GM12878 (cell line): Measurements from ENCODE around the gene NAV2. TPM values are rescaled to one million over a fixed set of nuclear protein-coding genes. Genes with fewer than 3 reads are reported as not detected.

ENCODE experiments used
- ATAC-seq: fragments of 200-7000 bp; cut with Tn5 transposase; 3 replicates; pipeline ENCODE4 v1.9.1; 2020; ENCODE audit warnings: mild to moderate bottlenecking, moderate library complexity
- BruUV-seq: library from RNA; stranded (reverse); fragments of 400-500 nt; replicated peaks from 2 replicates; lab custom pipeline; 2021; lab: Mats Ljungman, UMichigan
- CTCF ChIA-PET: fragments of 300-600 bp; sonication (Branson Sonifier 250); formaldehyde crosslinking; extraction: SDS; loops from one replicate; lab custom pipeline; 2021; ENCODE audit warnings: inconsistent platforms; lab: Yijun Ruan, JAX
- POLR2A ChIA-PET: fragments of 350-600 bp; formaldehyde crosslinking; extraction: SDS; loops from one replicate; lab custom pipeline; 2021; ENCODE audit warnings: inconsistent platforms; lab: Charles Lee
- RAD21 ChIA-PET: fragments of 300-600 bp; sonication (Branson Sonifier 250); formaldehyde crosslinking; loops from one replicate; lab custom pipeline; 2023; ENCODE audit warnings: antibody characterized with exemption; ENCODE audit not compliant: unreplicated experiment; lab: Charles Lee
- SMC1A ChIA-PET: fragments of 300-600 bp; sonication (Branson Sonifier 250); formaldehyde crosslinking; loops from one replicate; lab custom pipeline; 2023; ENCODE audit not compliant: unreplicated experiment, uncharacterized antibody; lab: Charles Lee
- DNase-seq: peaks from one replicate; pipeline ENCODE4 v3.0.0-alpha.2; 2011; ENCODE audit warnings: low read depth, low spot score
- FAIRE-seq: peaks from 3 replicates; lab custom pipeline; 2011; peaks lifted over from hg19 to GRCh38; lab: Jason Lieb, UNC
- H2AFZ ChIP-seq: 2 replicates; pipeline ENCODE4 v1.6.0; 2011; ENCODE audit warnings: low read depth, low read length, control low read depth; ENCODE audit not compliant: control insufficient read depth
- H3K27ac ChIP-seq: 2 replicates; pipeline ENCODE4 v1.5.1; 2011; ENCODE audit warnings: control low read depth; ENCODE audit not compliant: control insufficient read depth, insufficient read depth
- H3K27me3 ChIP-seq, 2 experiments: replicated peaks in 1 of 2; 2 replicates each; pipeline versions ENCODE4 v1.6.0 to v1.6.1; 2011; ENCODE audit warnings: low read length in 1 of 2; ENCODE audit not compliant: control insufficient read depth in 2 of 2, insufficient read depth in 2 of 2
- H3K36me3 ChIP-seq, 2 experiments: 2 replicates each; pipeline ENCODE4 v1.5.1; 2011; ENCODE audit warnings: low read length in 1 of 2; ENCODE audit not compliant: control insufficient read depth in 2 of 2, insufficient read depth in 2 of 2
- H3K4me1 ChIP-seq: 2 replicates; pipeline ENCODE4 v1.6.1; 2011; ENCODE audit warnings: mild to moderate bottlenecking, low read length, moderate library complexity, mixed read lengths; ENCODE audit not compliant: control insufficient read depth, insufficient read depth
- H3K4me2 ChIP-seq: 2 replicates; pipeline ENCODE4 v1.6.0; 2011; ENCODE audit warnings: control low read depth; ENCODE audit not compliant: control insufficient read depth, insufficient read depth
- H3K4me3 ChIP-seq: fragments of 200-600 bp; sonication (generic); 2 replicates; pipeline ENCODE4 v1.5.1; 2016
- H3K79me2 ChIP-seq: 2 replicates; pipeline ENCODE4 v1.6.0; 2011; ENCODE audit warnings: low read length; ENCODE audit not compliant: control insufficient read depth, insufficient read depth
- H3K9ac ChIP-seq: 2 replicates; pipeline ENCODE4 v1.8.0; 2011; ENCODE audit warnings: low read length, control low read depth, mixed read lengths; ENCODE audit not compliant: control insufficient read depth, insufficient read depth
- H3K9me3 ChIP-seq: replicated peaks from 3 replicates; pipeline ENCODE4 v1.5.1; 2011; ENCODE audit warnings: mild to moderate bottlenecking, low read length; ENCODE audit not compliant: control insufficient read depth, insufficient read depth
- H4K20me1 ChIP-seq: 2 replicates; pipeline ENCODE4 v1.6.0; 2011; ENCODE audit not compliant: control insufficient read depth, insufficient read depth
- CHD2 ChIP-seq: IDR thresholded peaks from 2 replicates; pipeline ENCODE4 v1.6.1; 2011; ENCODE audit warnings: low read depth, low read length, improper control_type of control experiment, borderline replicate concordance
- CHD4 ChIP-seq: fragments of 200-600 bp; sonication (generic); IDR thresholded peaks from 2 replicates; pipeline ENCODE4 v1.6.1; 2016; ENCODE audit warnings: mild to moderate bottlenecking
- GABPA ChIP-seq: IDR thresholded peaks from 2 replicates; pipeline ENCODE4 v1.6.1; 2014; ENCODE audit warnings: antibody characterized with exemption, low read depth, mild to moderate bottlenecking, inconsistent platforms
- HDAC6 ChIP-seq: fragments of 200-600 bp; sonication (generic); IDR thresholded peaks from one replicate; pipeline ENCODE4 v1.8.0; 2017; ENCODE audit warnings: antibody characterized with exemption; ENCODE audit not compliant: unreplicated experiment
- MEF2B ChIP-seq: fragments of 450-650 bp; IDR thresholded peaks from 2 replicates; pipeline ENCODE4 v1.6.1; 2018; ENCODE audit warnings: mild to moderate bottlenecking, moderate library complexity; ENCODE audit not compliant: partially characterized antibody, poor library complexity, severe bottlenecking
- MTA2 ChIP-seq: fragments of 450-650 bp; IDR thresholded peaks from 2 replicates; pipeline ENCODE4 v1.6.1; 2016; ENCODE audit warnings: low read depth, mild to moderate bottlenecking, moderate library complexity
- MTA3 ChIP-seq: IDR thresholded peaks from 2 replicates; pipeline ENCODE4 v1.6.1; 2012; ENCODE audit warnings: low read length, inconsistent platforms, borderline replicate concordance
- POLR2AphosphoS2 ChIP-seq: IDR thresholded peaks from 2 replicates; pipeline ENCODE4 v1.6.1; 2011; ENCODE audit warnings: low read depth, mild to moderate bottlenecking, low read length, improper control_type of control experiment, moderate library complexity
- ZNF207 ChIP-seq: fragments of 450-650 bp; IDR thresholded peaks from 2 replicates; pipeline ENCODE4 v1.6.1; 2014; ENCODE audit warnings: antibody characterized with exemption, mild to moderate bottlenecking, borderline replicate concordance
- WGBS: methylation state at CpG from one replicate; pipeline ENCODE4 v1.1.6; 2016; ENCODE audit warnings: low lambda C conversion rate; ENCODE audit not compliant: insufficient replicate concordance, insufficient coverage; ENCODE audit errors: missing lambda C conversion rate; 5-methylcytosine and 5-hydroxymethylcytosine counted together
- in situ Hi-C: fragments of 300-500 bp; cut with MboI; formaldehyde crosslinking; loops from 9 replicates; pipeline ENCODE4 v1.14.3; 2018; ENCODE audit warnings: mixed read lengths
- intact Hi-C: fragments of 100-400 bp; cut with micrococcal nuclease; formaldehyde crosslinking; loops from one replicate; pipeline ENCODE4 v1.14.2; 2022; ENCODE audit not compliant: unreplicated experiment
- polyA plus RNA-seq, 11 experiments: library from polyadenylated mRNA; depleted of rRNA in 4 of 11; unstranded in 6 of 11; stranded (reverse) in 5 of 11; fragments of >200 nt; fragmentation: Nextera tagmentation in 4 of 11; fragmentation: Illumina TruSeq in 1 of 11; extraction: Ambion mirVana in 4 of 11; extraction: Trizol in 1 of 11; gene quantifications; 1 replicate in 1 of 11; 2 replicates in 10 of 11; pipeline versions ENCODE4 v1.2.1 to v1.2.3, GENCODE V29; 2011 to 2016; ENCODE audit warnings: inconsistent platforms in 2 of 11, missing spikeins in 2 of 11, low read depth in 1 of 11
- total RNA-seq, 4 experiments: library from RNA; depleted of rRNA in 3 of 4; stranded (reverse); fragments of >200 nt in 3 of 4; fragmentation: Illumina TruSeq in 1 of 4; extraction: Trizol in 1 of 4; gene quantifications; 2 replicates each; pipeline versions ENCODE4 v1.2.1 to v1.2.3, GENCODE V29; 2013 to 2021
- TF ChIP-seq, protein P1 (sequence below): fragments of 450-650 bp; IDR thresholded peaks from 2 replicates; pipeline ENCODE4 v1.6.1; 2014; ENCODE audit warnings: mild to moderate bottlenecking

Gene NAV2
- total and polyA plus RNA-seq, 10 of the 15 experiments (the other 5 are each of a cell fraction or from before 2014, with no cell fraction given): 0.35 to 6.1 (median 1.1) TPM

DNA sequence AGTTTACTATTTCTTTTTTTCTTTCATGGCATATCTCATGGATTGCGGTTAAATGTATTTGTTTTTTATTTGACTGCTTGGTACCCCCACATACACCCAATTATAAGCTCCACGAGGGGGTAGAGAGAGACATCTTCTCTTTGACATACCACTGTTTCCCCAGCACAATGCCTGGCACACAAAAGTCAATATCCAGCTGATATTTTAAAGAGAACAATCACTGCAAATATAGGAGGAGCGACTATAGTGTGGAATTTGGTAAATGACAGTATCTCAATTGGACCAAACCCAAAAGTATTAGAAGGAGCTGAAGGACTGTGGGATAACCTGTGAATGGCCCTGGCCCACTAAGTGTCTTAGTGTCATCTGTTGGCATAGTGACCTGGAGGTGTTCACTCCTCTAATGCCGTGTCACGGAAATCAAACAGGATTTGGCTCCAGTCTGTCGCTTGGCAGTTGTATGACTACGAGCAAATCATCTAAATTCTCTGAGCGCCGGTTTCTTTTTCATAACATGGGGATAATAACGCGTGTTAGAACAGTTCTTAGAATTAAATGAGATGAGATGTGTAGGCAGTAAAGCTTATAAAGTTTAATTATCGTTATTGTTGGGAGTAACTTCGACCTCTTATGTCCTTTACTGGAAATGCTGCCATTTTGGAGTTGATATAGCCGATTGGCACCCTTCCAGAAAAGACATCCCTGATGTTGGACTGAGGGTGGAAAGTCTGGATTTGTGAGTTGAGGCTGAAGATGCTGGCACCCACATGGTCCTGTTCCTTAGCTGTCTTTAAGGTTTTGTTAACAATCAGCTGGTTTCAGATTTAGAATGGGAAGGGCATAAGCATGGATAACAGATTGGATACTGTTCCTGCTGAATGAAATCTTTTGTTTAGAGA, 303.1 kb downstream of the NAV2 start:
- TF ChIP-seq HDAC6 (no peak), MTA3 (no peak), MEF2B (no peak), CHD2 (no peak), MTA2 (no peak), GABPA (no peak), POLR2AphosphoS2 (no peak), ZNF207 (no peak), CHD4 (no peak)
- TF ChIP-seq, protein P1, sequence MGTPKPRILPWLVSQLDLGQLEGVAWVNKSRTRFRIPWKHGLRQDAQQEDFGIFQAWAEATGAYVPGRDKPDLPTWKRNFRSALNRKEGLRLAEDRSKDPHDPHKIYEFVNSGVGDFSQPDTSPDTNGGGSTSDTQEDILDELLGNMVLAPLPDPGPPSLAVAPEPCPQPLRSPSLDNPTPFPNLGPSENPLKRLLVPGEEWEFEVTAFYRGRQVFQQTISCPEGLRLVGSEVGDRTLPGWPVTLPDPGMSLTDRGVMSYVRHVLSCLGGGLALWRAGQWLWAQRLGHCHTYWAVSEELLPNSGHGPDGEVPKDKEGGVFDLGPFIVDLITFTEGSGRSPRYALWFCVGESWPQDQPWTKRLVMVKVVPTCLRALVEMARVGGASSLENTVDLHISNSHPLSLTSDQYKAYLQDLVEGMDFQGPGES: no peak
- TF ChIP-seq, all 136 proteins: peak for 0
- RAD21 ChIA-PET: no interaction called here
- H3K79me2 ChIP-seq: no peaks in the 10 kb centered on the region
- DNase-seq: no peak
- BruUV-seq: no TSS peak
- H3K36me3 ChIP-seq: no peaks in the 10 kb centered on the region
- no peaks in the 10 kb centered on the region for H3K4me1 ChIP-seq
- H3K4me3 ChIP-seq: no peak overlapping the region
- SMC1A ChIA-PET: no interaction called here
- ATAC-seq: no peak
- CTCF ChIA-PET: interaction anchor here (0.5 to 0.6 kb wide), 2 partner anchors 14 to 640 kb away, joined by 3 to 6 read pairs; no protein-coding TSS in a partner anchor
- H3K27ac ChIP-seq: no peak overlapping the region
- in situ Hi-C loops (no loop called here), intact Hi-C loops (no loop called here)
- no peak overlapping the region for H3K4me2 ChIP-seq
- H4K20me1 ChIP-seq: no peaks in the 10 kb centered on the region
- no peak overlapping the region for H2AFZ ChIP-seq
- no peak overlapping the region for H3K9ac ChIP-seq
- 33% methylated on average over 14 of the region's 14 CpGs for WGBS
- POLR2A ChIA-PET: interaction anchor here (0.5 kb wide), 1 partner anchor 660 kb away, joined by 3 read pairs; no protein-coding TSS in a partner anchor
- peaks cover 0 to 2% of the 10 kb centered on the region in 2 experiments; a peak in 1 of 4 replicates for H3K27me3 ChIP-seq
- no peak for FAIRE-seq
- no peaks in the 10 kb centered on the region for H3K9me3 ChIP-seq
